Keratinocyte (primary cell): ENCODE measurements around the gene RPL26. TPM values are rescaled to one million over a fixed set of nuclear protein-coding genes. Genes with fewer than 3 reads are reported as not detected.

Source experiments
- DNase-seq: peaks from one replicate; pipeline ENCODE4 v3.0.0-alpha.2; 2011; ENCODE audit warnings: low read depth, missing footprints, low spot score
- FAIRE-seq: peaks from 2 replicates; lab custom pipeline; 2011; peaks lifted over from hg19 to GRCh38; lab: Jason Lieb, UNC
- H2AFZ ChIP-seq: 2 replicates; pipeline ENCODE4 v1.6.0; 2012; ENCODE audit warnings: low read length, control low read depth, inconsistent platforms; ENCODE audit not compliant: control insufficient read depth
- H3K27ac ChIP-seq: 2 replicates; pipeline ENCODE4 v1.5.1; 2011; ENCODE audit warnings: low read length; ENCODE audit not compliant: control insufficient read depth, insufficient read depth
- H3K27me3 ChIP-seq: 3 replicates; pipeline ENCODE4 v1.6.0; 2011; ENCODE audit warnings: low read length; ENCODE audit not compliant: control insufficient read depth, insufficient read depth; ENCODE audit errors: extremely low read depth
- H3K36me3 ChIP-seq, 2 experiments: 2 replicates in 1 of 2; 3 replicates in 1 of 2; pipeline ENCODE4 v1.5.1; 2011; ENCODE audit warnings: low read length in 2 of 2, mild to moderate bottlenecking in 1 of 2; ENCODE audit not compliant: control insufficient read depth in 2 of 2, insufficient read depth in 2 of 2; ENCODE audit errors: extremely low read depth in 1 of 2
- H3K4me1 ChIP-seq: 3 replicates; pipeline ENCODE4 v1.5.1; 2011; ENCODE audit warnings: low read length; ENCODE audit not compliant: control insufficient read depth, insufficient read depth; ENCODE audit errors: extremely low read depth
- H3K4me2 ChIP-seq: 3 replicates; pipeline ENCODE4 v1.6.0; 2011; ENCODE audit warnings: low read depth, low read length; ENCODE audit not compliant: control insufficient read depth, insufficient read depth; ENCODE audit errors: extremely low read depth
- H3K4me3 ChIP-seq, 3 experiments: fragments of 200-600 bp in 1 of 3; sonication (generic) in 1 of 3; 2 replicates in 2 of 3; 3 replicates in 1 of 3; pipeline ENCODE4 v1.5.1; 2011 to 2016; ENCODE audit warnings: low read length in 3 of 3, mild to moderate bottlenecking in 3 of 3, control low read depth in 2 of 3, inconsistent platforms in 1 of 3, low read depth in 1 of 3, mixed read lengths in 1 of 3, mixed run types in 1 of 3, moderate library complexity in 1 of 3; ENCODE audit not compliant: control insufficient read depth in 2 of 3, insufficient read depth in 2 of 3; ENCODE audit errors: extremely low read depth in 1 of 3
- H3K79me2 ChIP-seq: 2 replicates; pipeline ENCODE4 v1.6.0; 2012; ENCODE audit warnings: low read length; ENCODE audit not compliant: control insufficient read depth, insufficient read depth
- H3K9ac ChIP-seq: 3 replicates; pipeline ENCODE4 v1.6.0; 2011; ENCODE audit warnings: low read length; ENCODE audit not compliant: control insufficient read depth, insufficient read depth; ENCODE audit errors: extremely low read depth
- H3K9me1 ChIP-seq: 3 replicates; pipeline ENCODE4 v1.6.0; 2011; ENCODE audit warnings: low read length; ENCODE audit not compliant: control insufficient read depth, insufficient read depth; ENCODE audit errors: extremely low read depth
- H3K9me3 ChIP-seq: 2 replicates; pipeline ENCODE4 v1.5.1; 2012; ENCODE audit warnings: low read depth, low read length; ENCODE audit not compliant: control insufficient read depth
- H4K20me1 ChIP-seq: 3 replicates; pipeline ENCODE4 v1.6.0; 2011; ENCODE audit warnings: low read length; ENCODE audit not compliant: control insufficient read depth, insufficient read depth; ENCODE audit errors: extremely low read depth
- EZH2 ChIP-seq: IDR thresholded peaks from one replicate; pipeline ENCODE4 v1.6.1; 2012; ENCODE audit warnings: inconsistent platforms, mild to moderate bottlenecking, low read length, moderate library complexity
- dilution Hi-C: fragments of 300-500 bp; cut with MboI; formaldehyde crosslinking; loops from one replicate; pipeline ENCODE4 v1.7.0; 2020; ENCODE audit warnings: low sequenced_read_pairs; ENCODE audit not compliant: extremely low pct_ligation_motif_present
- polyA plus RNA-seq, 5 experiments: library from polyadenylated mRNA; depleted of rRNA in 3 of 5; stranded (reverse) in 3 of 5; stranded (forward) in 1 of 5; unstranded in 1 of 5; fragments of >200 nt; gene quantifications; 1 replicate in 1 of 5; 2 replicates in 3 of 5; 3 replicates in 1 of 5; pipeline versions ENCODE4 v1.2.1 to v1.2.3, GENCODE V29; 2011 to 2012; ENCODE audit warnings: missing spikeins in 2 of 5, low read depth in 1 of 5, low replicate concordance in 1 of 5
- TF ChIP-seq, protein P1 (sequence below), 3 experiments: IDR thresholded peaks in 1 of 3; conservative IDR thresholded peaks in 1 of 3; optimal IDR thresholded peaks in 1 of 3; 2 replicates in 2 of 3; 3 replicates in 1 of 3; pipeline versions ENCODE3 to v1.5.1; 2011; ENCODE audit warnings: low read length in 3 of 3, mild to moderate bottlenecking in 3 of 3, moderate library complexity in 2 of 3, control low read depth in 1 of 3, inconsistent platforms in 1 of 3; ENCODE audit not compliant: insufficient read depth in 2 of 3; ENCODE audit errors: extremely low read depth in 1 of 3

Gene RPL26
- polyA plus RNA-seq, 1 donor (not counting 4 experiments of a cell fraction or from before 2014, with no cell fraction given) = 5,909 TPM

DNA sequence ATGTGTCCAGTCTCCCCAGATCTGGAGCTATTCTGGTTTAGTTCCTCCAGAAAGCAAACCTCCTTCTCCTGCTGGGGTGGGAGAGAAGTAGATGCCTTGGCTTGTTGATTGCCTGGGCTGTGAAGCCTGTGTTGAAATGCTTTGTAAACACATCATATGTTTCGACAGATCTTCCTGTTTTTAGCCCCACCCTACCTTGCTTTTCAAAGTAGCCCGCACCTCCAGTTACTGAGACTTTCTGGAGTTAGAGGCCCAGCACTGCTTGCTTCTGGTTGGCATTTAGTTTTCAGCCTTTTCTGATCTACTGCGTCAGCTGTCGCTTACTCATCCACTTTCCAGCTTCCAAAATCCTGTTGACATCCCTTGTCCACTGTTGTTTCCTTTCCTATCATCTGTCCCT is 34.8 kb upstream of the RPL26 start:
- no peak overlapping the region for H2AFZ ChIP-seq
- FAIRE-seq (no peak), DNase-seq (no peak)
- TF ChIP-seq, protein P1, sequence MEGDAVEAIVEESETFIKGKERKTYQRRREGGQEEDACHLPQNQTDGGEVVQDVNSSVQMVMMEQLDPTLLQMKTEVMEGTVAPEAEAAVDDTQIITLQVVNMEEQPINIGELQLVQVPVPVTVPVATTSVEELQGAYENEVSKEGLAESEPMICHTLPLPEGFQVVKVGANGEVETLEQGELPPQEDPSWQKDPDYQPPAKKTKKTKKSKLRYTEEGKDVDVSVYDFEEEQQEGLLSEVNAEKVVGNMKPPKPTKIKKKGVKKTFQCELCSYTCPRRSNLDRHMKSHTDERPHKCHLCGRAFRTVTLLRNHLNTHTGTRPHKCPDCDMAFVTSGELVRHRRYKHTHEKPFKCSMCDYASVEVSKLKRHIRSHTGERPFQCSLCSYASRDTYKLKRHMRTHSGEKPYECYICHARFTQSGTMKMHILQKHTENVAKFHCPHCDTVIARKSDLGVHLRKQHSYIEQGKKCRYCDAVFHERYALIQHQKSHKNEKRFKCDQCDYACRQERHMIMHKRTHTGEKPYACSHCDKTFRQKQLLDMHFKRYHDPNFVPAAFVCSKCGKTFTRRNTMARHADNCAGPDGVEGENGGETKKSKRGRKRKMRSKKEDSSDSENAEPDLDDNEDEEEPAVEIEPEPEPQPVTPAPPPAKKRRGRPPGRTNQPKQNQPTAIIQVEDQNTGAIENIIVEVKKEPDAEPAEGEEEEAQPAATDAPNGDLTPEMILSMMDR (optimal IDR thresholded peaks at IDR 0.05 in 1 of 3, IDR thresholded peaks at IDR 0.05 in 1 of 3, conservative IDR thresholded peaks at IDR 0.05 in 1 of 3; ENCODE audit: extremely low read depth in 1 of 3, insufficient read depth in 2 of 3, low read length in 3 of 3) = no peak
- no peak for TF ChIP-seq EZH2
- no peak overlapping the region for H3K27ac ChIP-seq
- dilution Hi-C loops = no loop called here
- H3K9me3 ChIP-seq = no peaks in the 10 kb centered on the region
- H3K9me1 ChIP-seq = no peaks in the 10 kb centered on the region
- H3K79me2 ChIP-seq = no peaks in the 10 kb centered on the region
- no peaks in the 10 kb centered on the region for H3K4me1 ChIP-seq
- H3K27me3 ChIP-seq = no peaks in the 10 kb centered on the region
- no peak overlapping the region for H3K9ac ChIP-seq
- no peak overlapping the region for H3K4me2 ChIP-seq
- H3K4me3 ChIP-seq = no peak overlapping the region
- H3K36me3 ChIP-seq = no peaks in the 10 kb centered on the region
- no peaks in the 10 kb centered on the region for H4K20me1 ChIP-seq

DNA sequence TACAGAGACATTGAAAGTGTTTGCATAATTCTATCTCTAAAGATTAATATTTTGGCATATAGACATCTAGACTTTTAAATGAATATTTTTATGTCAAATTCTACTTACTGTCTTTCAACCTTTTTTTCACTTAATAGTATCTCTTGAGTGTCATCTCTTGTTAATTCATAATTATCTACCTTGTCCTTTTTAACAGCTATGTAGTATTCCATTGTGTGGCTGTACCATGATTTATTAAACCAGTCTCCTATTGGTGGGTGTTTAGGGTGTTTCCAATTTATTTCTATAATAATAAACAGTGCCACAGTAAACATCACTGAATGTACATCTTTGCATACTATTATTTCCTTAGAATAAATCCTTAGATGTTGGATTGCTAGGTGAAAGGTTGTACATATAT is 30.9 kb upstream of the RPL26 start:
- no peak overlapping the region for H3K9ac ChIP-seq
- no peaks in the 10 kb centered on the region for H3K36me3 ChIP-seq
- DNase-seq = no peak
- no peaks in the 10 kb centered on the region for H3K9me3 ChIP-seq
- no peaks in the 10 kb centered on the region for H4K20me1 ChIP-seq
- H2AFZ ChIP-seq = no peak overlapping the region
- TF ChIP-seq EZH2 = no peak
- TF ChIP-seq, protein P1 (optimal IDR thresholded peaks at IDR 0.05 in 1 of 3, IDR thresholded peaks at IDR 0.05 in 1 of 3, conservative IDR thresholded peaks at IDR 0.05 in 1 of 3; ENCODE audit: extremely low read depth in 1 of 3, insufficient read depth in 2 of 3, low read length in 3 of 3) = no peak
- H3K27ac ChIP-seq = no peak overlapping the region
- dilution Hi-C loops = no loop called here
- H3K9me1 ChIP-seq = no peaks in the 10 kb centered on the region
- no peak overlapping the region for H3K4me2 ChIP-seq
- no peak overlapping the region for H3K4me3 ChIP-seq
- no peak for FAIRE-seq
- H3K79me2 ChIP-seq = no peaks in the 10 kb centered on the region
- peaks cover 9% of the 10 kb centered on the region for H3K4me1 ChIP-seq
- H3K27me3 ChIP-seq = no peaks in the 10 kb centered on the region
